Measurements from ENCODE around the gene CNTNAP2.
"Not testable (repeated sequence)": the region's sequence is repeated elsewhere in the genome, so short reads cannot be mapped to it uniquely, and the experiment has no call there.

CNTNAP2 gene

DNA sequence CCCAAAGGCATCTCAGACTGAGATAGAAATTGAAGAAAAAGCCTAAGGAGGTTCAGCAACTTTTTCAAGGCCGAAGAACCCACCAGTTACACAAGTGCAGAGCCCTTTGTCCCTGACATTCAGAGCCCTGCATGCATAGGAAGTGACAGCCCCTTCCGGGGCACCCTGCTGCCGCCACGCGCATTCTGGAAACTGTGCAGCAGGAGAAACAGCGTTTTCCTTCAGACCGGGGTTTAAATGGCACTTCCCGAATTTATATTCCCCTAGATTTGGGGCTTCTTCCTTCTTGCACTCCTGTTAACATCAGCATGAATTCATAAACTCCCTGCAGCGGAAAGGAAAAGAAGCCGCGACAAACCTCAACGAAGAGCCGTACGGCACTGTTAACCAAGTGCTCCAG is 2283.5 kb downstream of the CNTNAP2 start:
- Mint-ChIP-seq H3K4me1 (ENCODE audit: low read depth) (no peaks in the 10 kb centered on the region), H3K27ac (no peak overlapping the region), H3K36me3 (ENCODE audit: low read depth) (no peaks in the 10 kb centered on the region), H3K4me3 (no peak overlapping the region), H3K9me3 (no peaks in the 10 kb centered on the region), H3K27me3 (ENCODE audit: low read depth) (peaks cover 23% of the 10 kb centered on the region)

DNA sequence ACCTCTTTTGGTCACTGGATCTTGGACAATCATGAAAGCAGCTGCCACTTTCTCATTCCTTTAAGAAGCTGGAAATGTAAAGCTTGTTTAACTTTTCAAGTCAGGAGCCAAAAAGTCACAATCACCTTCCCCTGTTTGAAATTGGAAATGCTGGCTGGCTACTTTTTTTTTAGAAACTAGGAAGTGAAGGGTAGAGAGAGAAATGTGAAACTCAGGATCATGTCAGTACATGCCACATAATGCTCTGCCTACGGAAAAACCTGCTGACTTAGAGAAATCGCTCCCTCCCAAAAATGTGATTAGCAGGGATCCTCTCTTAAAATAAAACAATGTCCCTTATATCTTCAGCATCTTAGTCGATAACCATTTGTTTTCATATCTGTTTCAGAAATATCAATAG is 2285.6 kb downstream of the CNTNAP2 start:
- H3K27me3 Mint-ChIP-seq (ENCODE audit: low read depth), result peaks cover 20% of the 10 kb centered on the region
- no peaks in the 10 kb centered on the region for H3K9me3 Mint-ChIP-seq
- H3K4me3 Mint-ChIP-seq, result no peak overlapping the region
- no peak overlapping the region for H3K27ac Mint-ChIP-seq
- no peaks in the 10 kb centered on the region for H3K36me3 Mint-ChIP-seq (ENCODE audit: low read depth)
- no peaks in the 10 kb centered on the region for H3K4me1 Mint-ChIP-seq (ENCODE audit: low read depth)

- Mint-ChIP-seq H3K27me3 (ENCODE audit: low read depth) (peaks cover 14% of the 10 kb centered on the region), H3K36me3 (ENCODE audit: low read depth) (no peaks in the 10 kb centered on the region)
These were observed 2286.9 kb downstream of the CNTNAP2 start for GRCh38 chr7:148403466-148403993.

GRCh38 chr7:148408307-148408706 is 2291.7 kb downstream of the CNTNAP2 start:
- Mint-ChIP-seq H3K9me3 (no peaks in the 10 kb centered on the region), H3K4me1 (ENCODE audit: low read depth) (no peaks in the 10 kb centered on the region), H3K27me3 (ENCODE audit: low read depth) (peaks cover 4% of the 10 kb centered on the region), H3K36me3 (ENCODE audit: low read depth) (no peaks in the 10 kb centered on the region), H3K27ac (no peak overlapping the region), H3K4me3 (no peak overlapping the region)

More at GRCh38 chr7:148403466-148403993, 2286.9 kb downstream of the CNTNAP2 start:
- Mint-ChIP-seq H3K4me1 (ENCODE audit: low read depth) (no peaks in the 10 kb centered on the region), H3K27ac (no peak overlapping the region), H3K4me3 (no peak overlapping the region), H3K9me3 (no peaks in the 10 kb centered on the region)

GRCh38 chr7:148410905-148411304 is 2294.3 kb downstream of the CNTNAP2 start:
- H3K27ac Mint-ChIP-seq, result no peak overlapping the region
- H3K36me3 Mint-ChIP-seq (ENCODE audit: low read depth), result no peaks in the 10 kb centered on the region
- H3K27me3 Mint-ChIP-seq (ENCODE audit: low read depth), result peaks cover 8% of the 10 kb centered on the region
- H3K9me3 Mint-ChIP-seq, result no peaks in the 10 kb centered on the region
- no peak overlapping the region for H3K4me3 Mint-ChIP-seq
- H3K4me1 Mint-ChIP-seq (ENCODE audit: low read depth), result no peaks in the 10 kb centered on the region

- no peak overlapping the region for H3K27ac Mint-ChIP-seq
- no peaks in the 10 kb centered on the region for H3K36me3 Mint-ChIP-seq (ENCODE audit: low read depth)
- peaks cover 13% of the 10 kb centered on the region for H3K27me3 Mint-ChIP-seq (ENCODE audit: low read depth)
- no peaks in the 10 kb centered on the region for H3K9me3 Mint-ChIP-seq
- no peaks in the 10 kb centered on the region for H3K4me1 Mint-ChIP-seq (ENCODE audit: low read depth)
- H3K4me3 Mint-ChIP-seq, result no peak overlapping the region
These were observed 2296.1 kb downstream of the CNTNAP2 start for GRCh38 chr7:148412691-148413090.

- no peak overlapping the region for H3K4me3 Mint-ChIP-seq
- peaks cover 4% of the 10 kb centered on the region for H3K4me1 Mint-ChIP-seq (ENCODE audit: low read depth)
- H3K27me3 Mint-ChIP-seq (ENCODE audit: low read depth), result peaks cover 31% of the 10 kb centered on the region
- no peaks in the 10 kb centered on the region for H3K36me3 Mint-ChIP-seq (ENCODE audit: low read depth)
- H3K27ac Mint-ChIP-seq, result no peak overlapping the region
- H3K9me3 Mint-ChIP-seq, result peaks cover 12% of the 10 kb centered on the region
These were observed 2303.5 kb downstream of the CNTNAP2 start for GRCh38 chr7:148419856-148420832.

GRCh38 chr7:148422030-148422429 is 2305.4 kb downstream of the CNTNAP2 start:
- Mint-ChIP-seq H3K4me1 (ENCODE audit: low read depth) (peaks cover 4% of the 10 kb centered on the region), H3K4me3 (no peak overlapping the region), H3K36me3 (ENCODE audit: low read depth) (no peaks in the 10 kb centered on the region), H3K27ac (no peak overlapping the region), H3K27me3 (ENCODE audit: low read depth) (peaks cover 28% of the 10 kb centered on the region), H3K9me3 (peaks cover 15% of the 10 kb centered on the region)

DNA sequence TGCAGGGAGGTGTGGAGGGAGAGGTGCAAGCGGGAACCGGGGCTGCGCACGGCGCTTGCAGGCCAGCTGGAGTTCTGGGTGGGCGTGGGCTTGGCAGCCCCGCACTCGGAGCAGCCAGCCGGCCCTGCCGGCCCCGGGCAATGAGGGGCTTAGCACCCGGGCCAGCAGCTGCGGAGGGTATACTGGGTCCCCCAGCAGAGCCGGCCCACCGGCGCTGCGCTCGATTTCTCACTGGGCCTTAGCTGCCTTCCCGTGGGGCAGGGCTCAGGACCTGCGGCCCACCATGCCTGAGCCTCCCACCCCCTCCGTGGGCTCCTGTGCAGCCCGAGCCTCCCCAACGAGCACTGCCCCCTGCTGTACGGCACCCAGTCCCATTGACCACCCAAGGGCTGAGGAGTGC is 2309.8 kb downstream of the CNTNAP2 start:
- not testable (repeated sequence) for H3K4me3 Mint-ChIP-seq; H3K36me3 Mint-ChIP-seq (ENCODE audit: low read depth); H3K4me1 Mint-ChIP-seq (ENCODE audit: low read depth); H3K27ac Mint-ChIP-seq; H3K27me3 Mint-ChIP-seq (ENCODE audit: low read depth)
- peaks cover 19% of the 10 kb centered on the region for H3K9me3 Mint-ChIP-seq

GRCh38 chr7:148430690-148431089 is 2314.1 kb downstream of the CNTNAP2 start:
- H3K27me3 Mint-ChIP-seq (ENCODE audit: low read depth); H3K27ac Mint-ChIP-seq; H3K4me3 Mint-ChIP-seq; H3K4me1 Mint-ChIP-seq (ENCODE audit: low read depth); H3K36me3 Mint-ChIP-seq (ENCODE audit: low read depth); H3K9me3 Mint-ChIP-seq: not testable (repeated sequence)

DNA sequence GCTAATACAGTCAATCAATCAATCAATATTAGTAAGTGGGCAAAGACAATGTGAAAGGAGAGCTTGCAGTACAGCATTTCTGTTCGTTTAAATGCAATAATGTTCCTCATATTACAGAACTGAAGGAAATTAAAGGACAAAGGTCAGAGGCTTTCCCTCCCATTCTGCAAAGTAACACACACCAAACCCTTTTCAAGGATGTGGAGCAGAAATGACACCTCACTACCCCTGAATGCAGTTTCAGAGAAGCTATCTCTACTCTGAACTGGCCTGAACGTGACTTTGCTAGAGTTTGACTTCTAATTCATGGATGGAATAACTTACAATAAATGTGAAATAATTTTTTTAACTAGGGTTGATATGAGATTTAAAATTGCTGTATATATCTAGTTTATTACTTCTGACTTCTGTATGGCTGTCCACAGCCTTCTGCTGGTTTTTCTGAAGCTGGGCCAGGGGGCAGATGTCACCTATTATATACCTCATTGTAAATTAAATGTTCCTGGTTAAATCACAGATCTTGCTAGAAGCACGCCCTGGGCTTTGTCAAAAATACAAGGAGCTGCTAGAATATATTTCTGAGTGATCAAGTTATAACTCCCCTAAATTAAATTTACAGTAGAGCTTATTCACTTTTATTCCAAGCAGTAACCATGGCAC is 2317.1 kb downstream of the CNTNAP2 start:
- no peak overlapping the region for H3K4me3 Mint-ChIP-seq
- no peaks in the 10 kb centered on the region for H3K4me1 Mint-ChIP-seq (ENCODE audit: low read depth)
- H3K36me3 Mint-ChIP-seq (ENCODE audit: low read depth), result no peaks in the 10 kb centered on the region
- no peaks in the 10 kb centered on the region for H3K27me3 Mint-ChIP-seq (ENCODE audit: low read depth)
- H3K27ac Mint-ChIP-seq, result no peak overlapping the region
- H3K9me3 Mint-ChIP-seq, result peaks cover 4% of the 10 kb centered on the region

GRCh38 chr7:148434181-148434757 is 2317.7 kb downstream of the CNTNAP2 start:
- Mint-ChIP-seq H3K36me3 (ENCODE audit: low read depth) (no peaks in the 10 kb centered on the region), H3K9me3 (peaks cover 4% of the 10 kb centered on the region), H3K4me1 (ENCODE audit: low read depth) (no peaks in the 10 kb centered on the region), H3K4me3 (no peak overlapping the region), H3K27me3 (ENCODE audit: low read depth) (no peaks in the 10 kb centered on the region), H3K27ac (no peak overlapping the region)

GRCh38 chr7:148434887-148435286 is 2318.3 kb downstream of the CNTNAP2 start:
- Mint-ChIP-seq H3K36me3 (ENCODE audit: low read depth) (no peaks in the 10 kb centered on the region), H3K9me3 (peaks cover 4% of the 10 kb centered on the region), H3K4me3 (no peak overlapping the region), H3K4me1 (ENCODE audit: low read depth) (no peaks in the 10 kb centered on the region), H3K27me3 (ENCODE audit: low read depth) (no peaks in the 10 kb centered on the region), H3K27ac (no peak overlapping the region)

DNA sequence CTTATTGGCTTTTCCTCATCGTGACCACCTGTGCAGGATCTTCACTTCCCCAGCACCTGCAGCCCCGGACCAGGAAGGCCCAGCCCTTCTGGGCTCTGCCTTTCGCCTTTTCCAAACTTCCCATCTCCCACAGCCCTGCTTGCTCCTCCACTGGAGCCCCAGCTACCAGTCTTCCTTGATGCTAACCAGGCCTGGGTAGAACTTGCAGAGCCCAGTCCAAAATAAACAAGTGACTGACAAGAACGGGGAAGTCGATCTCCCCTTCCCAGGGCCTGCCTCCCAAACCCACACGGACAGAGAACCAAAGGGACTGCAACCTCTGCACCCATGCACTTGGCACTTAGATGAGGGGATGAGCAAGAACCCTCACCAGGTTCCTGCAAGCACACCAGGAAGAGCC is 2319.1 kb downstream of the CNTNAP2 start:
- no peak overlapping the region for H3K27ac Mint-ChIP-seq
- no peak overlapping the region for H3K4me3 Mint-ChIP-seq
- no peaks in the 10 kb centered on the region for H3K27me3 Mint-ChIP-seq (ENCODE audit: low read depth)
- no peaks in the 10 kb centered on the region for H3K36me3 Mint-ChIP-seq (ENCODE audit: low read depth)
- no peaks in the 10 kb centered on the region for H3K9me3 Mint-ChIP-seq
- no peaks in the 10 kb centered on the region for H3K4me1 Mint-ChIP-seq (ENCODE audit: low read depth)

Data from T-helper 1 cell treated with Interleukin-12 subunit alpha and Interleukin-12 subunit beta and Interleukin-4 antibody, amounts not matched to agents 30 μg/mL and 1 μg/mL, for 36 hours (primary cell).